Immature natural killer cell (primary cell): ENCODE data around the gene ITGA11. TPM values are rescaled to one million over a fixed set of nuclear protein-coding genes. Genes with fewer than 3 reads are reported as not detected.
A peak's percentile ranks its signal among the peaks of the same experiment; 100 is the strongest.

Experiments
- DNase-seq, 3 donors: peaks; one replicate each; pipeline ENCODE4 v3.0.0; 2022; ENCODE audit warnings: mixed read lengths in 1 of 3
- H3K27ac Mint-ChIP-seq, 6 donors: one replicate each; pipeline ENCODE4 v1.8.0; 2020; ENCODE audit warnings: mixed read lengths in 6 of 6, mild to moderate bottlenecking in 5 of 6, inconsistent platforms in 4 of 6, moderate library complexity in 3 of 6
- H3K27me3 Mint-ChIP-seq, 3 donors: one replicate each; pipeline ENCODE4 v1.8.0; 2020 to 2021; ENCODE audit warnings: low read depth in 3 of 3, mild to moderate bottlenecking in 3 of 3, mixed read lengths in 3 of 3, moderate library complexity in 3 of 3, inconsistent platforms in 1 of 3
- H3K36me3 Mint-ChIP-seq, 3 donors: one replicate each; pipeline ENCODE4 v1.8.0; 2020; ENCODE audit warnings: mixed read lengths in 3 of 3, inconsistent platforms in 2 of 3, mild to moderate bottlenecking in 2 of 3
- H3K4me1 Mint-ChIP-seq, 2 donors: one replicate each; pipeline ENCODE4 v1.8.0; 2020; ENCODE audit warnings: inconsistent platforms in 2 of 2, mild to moderate bottlenecking in 2 of 2, mixed read lengths in 2 of 2, moderate library complexity in 1 of 2
- H3K4me3 Mint-ChIP-seq, 5 donors: one replicate each; pipeline ENCODE4 v1.8.0; 2020; ENCODE audit warnings: mild to moderate bottlenecking in 5 of 5, mixed read lengths in 5 of 5, inconsistent platforms in 3 of 5, moderate library complexity in 3 of 5
- H3K9me3 Mint-ChIP-seq, 6 donors: one replicate each; pipeline ENCODE4 v1.8.0; 2020; ENCODE audit warnings: mild to moderate bottlenecking in 6 of 6, mixed read lengths in 6 of 6, inconsistent platforms in 4 of 6, moderate library complexity in 3 of 6
- polyA plus RNA-seq, 3 donors: library from polyadenylated mRNA; unstranded; fragments of 300-500 nt; fragmentation: Illumina TruSeq; gene quantifications; one replicate each; pipeline ENCODE4 v1.2.3, GENCODE V29; 2021

Gene ITGA11
- polyA plus RNA-seq, 3 donors from 2014 or later = not detected

- Mint-ChIP-seq H3K27ac (peak overlapping the region in 1 of 6 donors; percentile 2), H3K27me3 (peaks cover 2 to 12% (median 9%) of the 10 kb centered on the region in 3 donors), H3K9me3 (no peaks in the 10 kb centered on the region)
These were observed 9.2 kb upstream of the ITGA11 start for GRCh38 chr15:68441045-68441743.

GRCh38 chr15:68440136-68440535 is 8.2 kb upstream of the ITGA11 start:
- no peaks in the 10 kb centered on the region for H3K4me1 Mint-ChIP-seq
- no peak for DNase-seq
- no peak overlapping the region for H3K4me3 Mint-ChIP-seq
- no peaks in the 10 kb centered on the region for H3K9me3 Mint-ChIP-seq
- H3K27me3 Mint-ChIP-seq = peaks cover 4 to 7% (median 6%) of the 10 kb centered on the region in 3 donors
- H3K36me3 Mint-ChIP-seq = peaks cover 0 to 3% (median 0%) of the 10 kb centered on the region in 3 donors
- H3K27ac Mint-ChIP-seq = no peak overlapping the region

More at GRCh38 chr15:68441045-68441743, 9.2 kb upstream of the ITGA11 start:
- H3K4me1 Mint-ChIP-seq = no peaks in the 10 kb centered on the region
- DNase-seq = no peak
- H3K36me3 Mint-ChIP-seq = peaks cover 0 to 3% (median 0%) of the 10 kb centered on the region in 3 donors
- H3K4me3 Mint-ChIP-seq = no peak overlapping the region

- no peak for DNase-seq
- Mint-ChIP-seq H3K27ac (no peak overlapping the region), H3K36me3 (peaks cover 0 to 2% (median 0%) of the 10 kb centered on the region in 3 donors), H3K9me3 (no peaks in the 10 kb centered on the region), H3K4me3 (no peak overlapping the region), H3K27me3 (peaks cover 4 to 7% (median 6%) of the 10 kb centered on the region in 3 donors), H3K4me1 (no peaks in the 10 kb centered on the region)
These were observed 7.5 kb upstream of the ITGA11 start for GRCh38 chr15:68439506-68439905.

GRCh38 chr15:68436680-68437079 is 4.7 kb upstream of the ITGA11 start:
- Mint-ChIP-seq H3K9me3 (no peaks in the 10 kb centered on the region), H3K4me3 (no peak overlapping the region), H3K4me1 (no peaks in the 10 kb centered on the region), H3K27ac (no peak overlapping the region), H3K36me3 (no peaks in the 10 kb centered on the region), H3K27me3 (peaks cover 6 to 7% (median 7%) of the 10 kb centered on the region in 3 donors)
- no peak for DNase-seq

GRCh38 chr15:68435966-68436365 is 4.0 kb upstream of the ITGA11 start:
- Mint-ChIP-seq H3K27me3 (peaks cover 3 to 7% (median 7%) of the 10 kb centered on the region in 3 donors), H3K36me3 (no peaks in the 10 kb centered on the region), H3K9me3 (no peaks in the 10 kb centered on the region), H3K27ac (no peak overlapping the region), H3K4me1 (no peaks in the 10 kb centered on the region), H3K4me3 (no peak overlapping the region)
- no peak for DNase-seq

- no peaks in the 10 kb centered on the region for H3K4me1 Mint-ChIP-seq
- H3K27ac Mint-ChIP-seq = no peak overlapping the region
- no peak for DNase-seq
- peaks cover 2 to 10% (median 5%) of the 10 kb centered on the region in 3 donors for H3K27me3 Mint-ChIP-seq
- H3K9me3 Mint-ChIP-seq = no peaks in the 10 kb centered on the region
- no peak overlapping the region for H3K4me3 Mint-ChIP-seq
- no peaks in the 10 kb centered on the region for H3K36me3 Mint-ChIP-seq
These were observed 2.1 kb upstream of the ITGA11 start for GRCh38 chr15:68434021-68434420.

GRCh38 chr15:68433551-68433950 is 1.6 kb upstream of the ITGA11 start:
- H3K4me1 Mint-ChIP-seq = no peaks in the 10 kb centered on the region
- no peaks in the 10 kb centered on the region for H3K9me3 Mint-ChIP-seq
- no peak overlapping the region for H3K4me3 Mint-ChIP-seq
- DNase-seq = no peak
- H3K36me3 Mint-ChIP-seq = no peaks in the 10 kb centered on the region
- peaks cover 2 to 10% (median 6%) of the 10 kb centered on the region in 3 donors for H3K27me3 Mint-ChIP-seq
- H3K27ac Mint-ChIP-seq = no peak overlapping the region

- Mint-ChIP-seq H3K36me3 (no peaks in the 10 kb centered on the region), H3K4me3 (peak overlapping the region in 3 of 5 donors; percentile 19 to 30 (median 28)), H3K27me3 (peaks cover 5 to 15% (median 10%) of the 10 kb centered on the region in 3 donors), H3K27ac (no peak overlapping the region), H3K4me1 (no peaks in the 10 kb centered on the region), H3K9me3 (no peaks in the 10 kb centered on the region)
- DNase-seq = no peak
These were observed 590 bp upstream of the ITGA11 start for GRCh38 chr15:68432441-68433064.

GRCh38 chr15:68431037-68431791 is 749 bp downstream of the ITGA11 start:
- H3K4me3 Mint-ChIP-seq = no peak overlapping the region
- no peak for DNase-seq
- H3K27ac Mint-ChIP-seq = no peak overlapping the region
- H3K9me3 Mint-ChIP-seq = no peaks in the 10 kb centered on the region
- H3K4me1 Mint-ChIP-seq = no peaks in the 10 kb centered on the region
- no peaks in the 10 kb centered on the region for H3K36me3 Mint-ChIP-seq
- H3K27me3 Mint-ChIP-seq = peaks cover 5 to 20% (median 13%) of the 10 kb centered on the region in 3 donors

GRCh38 chr15:68430471-68431036 is 1.4 kb downstream of the ITGA11 start:
- H3K4me3 Mint-ChIP-seq = no peak overlapping the region
- no peak for DNase-seq
- no peaks in the 10 kb centered on the region for H3K9me3 Mint-ChIP-seq
- H3K27ac Mint-ChIP-seq = no peak overlapping the region
- no peaks in the 10 kb centered on the region for H3K36me3 Mint-ChIP-seq
- peaks cover 5 to 18% (median 13%) of the 10 kb centered on the region in 3 donors for H3K27me3 Mint-ChIP-seq
- no peaks in the 10 kb centered on the region for H3K4me1 Mint-ChIP-seq

- H3K27me3 Mint-ChIP-seq = peaks cover 5 to 17% (median 13%) of the 10 kb centered on the region in 3 donors
These were observed 2.1 kb downstream of the ITGA11 start for GRCh38 chr15:68429691-68430470.

GRCh38 chr15:68428431-68428940 is 3.5 kb downstream of the ITGA11 start:
- no peak overlapping the region for H3K27ac Mint-ChIP-seq

More at GRCh38 chr15:68429691-68430470, 2.1 kb downstream of the ITGA11 start:
- no peaks in the 10 kb centered on the region for H3K4me1 Mint-ChIP-seq
- no peak overlapping the region for H3K27ac Mint-ChIP-seq
- H3K9me3 Mint-ChIP-seq = no peaks in the 10 kb centered on the region
- H3K36me3 Mint-ChIP-seq = no peaks in the 10 kb centered on the region
- H3K4me3 Mint-ChIP-seq = no peak overlapping the region
- DNase-seq = no peak

GRCh38 chr15:68427963-68428362 is 4.0 kb downstream of the ITGA11 start:
- Mint-ChIP-seq H3K4me3 (no peak overlapping the region), H3K36me3 (no peaks in the 10 kb centered on the region), H3K27ac (no peak overlapping the region), H3K4me1 (no peaks in the 10 kb centered on the region), H3K9me3 (no peaks in the 10 kb centered on the region), H3K27me3 (peaks cover 7 to 17% (median 13%) of the 10 kb centered on the region in 3 donors)
- DNase-seq = no peak

More at GRCh38 chr15:68428431-68428940, 3.5 kb downstream of the ITGA11 start:
- no peaks in the 10 kb centered on the region for H3K36me3 Mint-ChIP-seq
- H3K4me3 Mint-ChIP-seq = no peak overlapping the region
- no peaks in the 10 kb centered on the region for H3K9me3 Mint-ChIP-seq
- peaks cover 7 to 17% (median 13%) of the 10 kb centered on the region in 3 donors for H3K27me3 Mint-ChIP-seq
- no peak for DNase-seq
- no peaks in the 10 kb centered on the region for H3K4me1 Mint-ChIP-seq
